Hematopoietic multipotent progenitor cell treated with erythropoietin and hydrocortisone succinate and interleukin-3 and kit ligand, for 8 days (in vitro differentiated cells): Measurements from ENCODE around the gene ATP5PO.
"Not testable (repeated sequence)": the region's sequence is repeated elsewhere in the genome, so short reads cannot be mapped to it uniquely, and the experiment has no call there.

Experiments used
- DNase-seq: peaks from one replicate; pipeline ENCODE4 v3.0.0-alpha.2; 2015

Gene ATP5PO

GRCh38 chr21:33897739-33898138 is 17.9 kb downstream of the ATP5PO start:
- no peak for DNase-seq

- no peak for DNase-seq
Observed at GRCh38 chr21:33897098-33897497, 18.5 kb downstream of the ATP5PO start.

GRCh38 chr21:33896691-33897090 is 18.9 kb downstream of the ATP5PO start:
- DNase-seq = no peak

GRCh38 chr21:33895356-33895755 is 20.2 kb downstream of the ATP5PO start:
- DNase-seq = no peak

GRCh38 chr21:33894736-33895288 is 20.8 kb downstream of the ATP5PO start:
- DNase-seq = peak; percentile 79

GRCh38 chr21:33893917-33894316 is 21.7 kb downstream of the ATP5PO start:
- no peak for DNase-seq

- no peak for DNase-seq
Observed at GRCh38 chr21:33892853-33893252, 22.8 kb downstream of the ATP5PO start.

GRCh38 chr21:33890187-33890586 is 25.4 kb downstream of the ATP5PO start:
- no peak for DNase-seq

GRCh38 chr21:33886321-33886720 is 29.3 kb downstream of the ATP5PO start:
- DNase-seq = no peak

- DNase-seq = no peak
Observed at GRCh38 chr21:33885172-33885514, 30.5 kb downstream of the ATP5PO start.

- no peak for DNase-seq
Observed at GRCh38 chr21:33884376-33885171, 31.0 kb downstream of the ATP5PO start.

- no peak for DNase-seq
Observed at GRCh38 chr21:33883118-33883517, 32.5 kb downstream of the ATP5PO start.

- no peak for DNase-seq
Observed at GRCh38 chr21:33881689-33882440, 33.7 kb downstream of the ATP5PO start.

GRCh38 chr21:33880626-33881025 is 35.0 kb downstream of the ATP5PO start:
- DNase-seq = no peak

GRCh38 chr21:33878824-33879223 is 36.8 kb downstream of the ATP5PO start:
- no peak for DNase-seq

GRCh38 chr21:33875026-33875695 is 40.4 kb downstream of the ATP5PO start:
- no peak for DNase-seq

GRCh38 chr21:33874161-33874560 is 41.4 kb downstream of the ATP5PO start:
- DNase-seq = no peak

- no peak for DNase-seq
Observed at GRCh38 chr21:33872881-33873515, 42.6 kb downstream of the ATP5PO start.

- DNase-seq = no peak
Observed at GRCh38 chr21:33871171-33871570, 44.4 kb downstream of the ATP5PO start.

- peak; percentile 16 for DNase-seq
Observed at GRCh38 chr21:33870768-33871167, 44.8 kb downstream of the ATP5PO start.

GRCh38 chr21:33869873-33870272 is 45.7 kb downstream of the ATP5PO start:
- no peak for DNase-seq

GRCh38 chr21:33867868-33868267 is 47.7 kb downstream of the ATP5PO start:
- not testable (repeated sequence) for DNase-seq

- DNase-seq = no peak
Observed at GRCh38 chr21:33866826-33867225, 48.8 kb downstream of the ATP5PO start.
